Caco-2 (cell line): ENCODE data around the gene FAM177A1. TPM values are rescaled to one million over a fixed set of nuclear protein-coding genes. Genes with fewer than 3 reads are reported as not detected.

Experiments used
- BruUV-seq: library from RNA; stranded (reverse); fragments of 400-500 nt; replicated peaks from 2 replicates; lab custom pipeline; 2021; lab: Mats Ljungman, UMichigan
- CTCF ChIA-PET: fragments of 300-600 bp; sonication (Branson Sonifier 250); formaldehyde crosslinking; loops from one replicate; lab custom pipeline; 2022; ENCODE audit warnings: antibody characterized with exemption; lab: Charles Lee
- POLR2A ChIA-PET: fragments of 300-600 bp; sonication (Branson Sonifier 250); formaldehyde crosslinking; loops from one replicate; lab custom pipeline; 2022; ENCODE audit warnings: antibody characterized with exemption; lab: Charles Lee
- DNase-seq, 2 experiments: peaks; one replicate each; pipeline versions ENCODE4 v3.0.0 to v3.0.0-alpha.2; 2020 to 2022
- H3K27me3 ChIP-seq: replicated peaks from 2 replicates; pipeline ENCODE4 v1.6.0; 2011; ENCODE audit warnings: low read length; ENCODE audit not compliant: control insufficient read depth, insufficient read depth
- H3K36me3 ChIP-seq: 2 replicates; pipeline ENCODE4 v1.5.1; 2011; ENCODE audit warnings: low read length; ENCODE audit not compliant: control insufficient read depth, insufficient read depth
- H3K4me1 ChIP-seq: fragments of 250-450 bp; sonication (Bioruptor Pico); 2 replicates; pipeline ENCODE4 v1.5.1; 2020; ENCODE audit warnings: mild to moderate bottlenecking
- H3K4me3 ChIP-seq: 2 replicates; pipeline ENCODE4 v1.5.1; 2011; ENCODE audit warnings: low read depth, mild to moderate bottlenecking, control low read depth, low read length
- H3K9me3 ChIP-seq: fragments of 250-450 bp; sonication (Bioruptor Pico); 2 replicates; pipeline ENCODE4 v1.5.1; 2020; ENCODE audit warnings: mild to moderate bottlenecking, moderate library complexity
- H3K27ac Mint-ChIP-seq: one replicate; pipeline ENCODE4 v1.8.0; 2022; ENCODE audit warnings: mixed read lengths; ENCODE audit not compliant: unreplicated experiment
- H3K27me3 Mint-ChIP-seq: one replicate; pipeline ENCODE4 v1.8.0; 2022; ENCODE audit warnings: mixed read lengths; ENCODE audit not compliant: insufficient read depth, unreplicated experiment
- H3K36me3 Mint-ChIP-seq: one replicate; pipeline ENCODE4 v1.8.0; 2022; ENCODE audit warnings: mild to moderate bottlenecking, mixed read lengths; ENCODE audit not compliant: insufficient read depth, unreplicated experiment
- H3K4me1 Mint-ChIP-seq: one replicate; pipeline ENCODE4 v1.8.0; 2022; ENCODE audit warnings: low read depth, mixed read lengths; ENCODE audit not compliant: unreplicated experiment
- H3K4me3 Mint-ChIP-seq: one replicate; pipeline ENCODE4 v1.8.0; 2022; ENCODE audit warnings: mild to moderate bottlenecking, moderate library complexity, mixed read lengths; ENCODE audit not compliant: unreplicated experiment
- H3K9me3 Mint-ChIP-seq: one replicate; pipeline ENCODE4 v1.8.0; 2022; ENCODE audit warnings: mixed read lengths; ENCODE audit not compliant: unreplicated experiment
- CTCF ChIP-seq, 2 experiments: fragments of 200-600 bp in 1 of 2; IDR thresholded peaks; 1 replicate in 1 of 2; 2 replicates in 1 of 2; pipeline versions ENCODE4 v1.5.1 to v1.8.0; 2011 to 2022; ENCODE audit warnings: antibody characterized with exemption in 1 of 2, control low read depth in 1 of 2, inconsistent platforms in 1 of 2, low read depth in 1 of 2, low read length in 1 of 2, mild to moderate bottlenecking in 1 of 2, moderate library complexity in 1 of 2; ENCODE audit not compliant: insufficient read depth in 1 of 2, severe bottlenecking in 1 of 2, unreplicated experiment in 1 of 2
- intact Hi-C: fragments of 100-400 bp; cut with micrococcal nuclease; formaldehyde crosslinking; loops from one replicate; pipeline ENCODE4 v1.10.0; 2022; ENCODE audit not compliant: unreplicated experiment
- total RNA-seq: library from RNA; stranded (reverse); gene quantifications from 2 replicates; pipeline ENCODE4 v1.2.3, GENCODE V29; 2022

The FAM177A1 gene
- total RNA-seq, 1 experiment from 2014 or later: 73.6 TPM

- ChIA-PET CTCF (no interaction called here), POLR2A (interaction anchor here (0.5 to 2.1 kb wide), 10 partner anchors 39 to 1199 kb away, joined by 3 to 35 read pairs (median 8); partner anchors contain the start of genes FAM177A1, MBIP, NFKBIA and PSMA6)
- Mint-ChIP-seq H3K27ac (peak within 1 kb of the TSS; percentile 100), H3K9me3 (no peaks in the 10 kb centered on the region), H3K27me3 (no peaks in the 10 kb centered on the region), H3K4me1 (peaks cover 38% of the 10 kb centered on the region), H3K36me3 (peaks cover 58% of the 10 kb centered on the region), H3K4me3 (peak within 1 kb of the TSS; percentile 88)
- H3K36me3 ChIP-seq: no peaks in the 10 kb centered on the region
- H3K4me1 ChIP-seq: no peaks in the 10 kb centered on the region
- intact Hi-C loops: loop anchor here (1.0 to 10.0 kb wide), 5 partner anchors 9 to 283 kb away; partner anchors contain the start of genes FAM177A1, NFKBIA, PSMA6 and SRP54
- TF ChIP-seq CTCF (IDR thresholded peaks at IDR 0.05; ENCODE audit: insufficient read depth in 1 of 2, low read depth in 1 of 2, low read length in 1 of 2, severe bottlenecking in 1 of 2, unreplicated experiment in 1 of 2): no peak
- H3K27me3 ChIP-seq: no peaks in the 10 kb centered on the region
- no peaks in the 10 kb centered on the region for H3K9me3 ChIP-seq
- peak within 1 kb of the TSS; percentile 70 for H3K4me3 ChIP-seq
- DNase-seq: peak; percentile 95 to 97
- BruUV-seq: no TSS peak
Measured at GRCh38 chr14:35121887-35122695, 76.0 kb downstream of the FAM177A1 start, which contains the start of the genes PPP2R3C and PRORP. Gene PPP2R3C (minus strand): TSS chr14:35121990. CDS start chr14:35121959, 31 bp downstream. Gene PRORP (plus strand): TSS chr14:35122552. CDS start chr14:35123246, 694 bp downstream.

- no peak for DNase-seq
- Histone ChIP-seq H3K9me3 (no peaks in the 10 kb centered on the region), H3K4me1 (no peaks in the 10 kb centered on the region), H3K36me3 (no peaks in the 10 kb centered on the region), H3K27me3 (no peaks in the 10 kb centered on the region), H3K4me3 (peak overlapping the region; percentile 70)
- peaks cover 53% of the 10 kb centered on the region for H3K36me3 Mint-ChIP-seq
- peak overlapping the region; percentile 100 for H3K27ac Mint-ChIP-seq
- POLR2A ChIA-PET: interaction anchor here (0.7 to 2.1 kb wide), 5 partner anchors 45 to 282 kb away, joined by 4 to 35 read pairs (median 10); partner anchors contain the start of genes FAM177A1, NFKBIA, PSMA6 and SRP54
- TSS peak; percentile 46 for BruUV-seq
- intact Hi-C loops: loop anchor here (2.0 to 10.0 kb wide), 3 partner anchors 76 to 282 kb away; partner anchors contain the start of genes FAM177A1, NFKBIA and PSMA6
- H3K27me3 Mint-ChIP-seq: no peaks in the 10 kb centered on the region
- H3K9me3 Mint-ChIP-seq: no peaks in the 10 kb centered on the region
- peak overlapping the region; percentile 88 for H3K4me3 Mint-ChIP-seq
- peaks cover 38% of the 10 kb centered on the region for H3K4me1 Mint-ChIP-seq
- no peak for TF ChIP-seq CTCF (IDR thresholded peaks at IDR 0.05; ENCODE audit: insufficient read depth in 1 of 2, low read depth in 1 of 2, low read length in 1 of 2, severe bottlenecking in 1 of 2, unreplicated experiment in 1 of 2)
- CTCF ChIA-PET: no interaction called here
Measured at GRCh38 chr14:35122696-35123387, 76.8 kb downstream of the FAM177A1 start.

- CTCF ChIA-PET: no interaction called here
- Histone ChIP-seq H3K4me1 (no peaks in the 10 kb centered on the region), H3K27me3 (no peaks in the 10 kb centered on the region), H3K4me3 (peak overlapping the region; percentile 70), H3K9me3 (no peaks in the 10 kb centered on the region), H3K36me3 (no peaks in the 10 kb centered on the region)
- BruUV-seq: no TSS peak
- no peak for TF ChIP-seq CTCF (IDR thresholded peaks at IDR 0.05; ENCODE audit: insufficient read depth in 1 of 2, low read depth in 1 of 2, low read length in 1 of 2, severe bottlenecking in 1 of 2, unreplicated experiment in 1 of 2)
- POLR2A ChIA-PET: interaction anchor here (0.8 kb wide), 1 partner anchor 77 kb away, joined by 4 read pairs; the partner anchor contains the start of gene FAM177A1
- Mint-ChIP-seq H3K27ac (peak overlapping the region; percentile 100), H3K9me3 (no peaks in the 10 kb centered on the region), H3K36me3 (peaks cover 58% of the 10 kb centered on the region), H3K27me3 (no peaks in the 10 kb centered on the region), H3K4me1 (peaks cover 38% of the 10 kb centered on the region), H3K4me3 (peak overlapping the region; percentile 88)
- DNase-seq: no peak
- intact Hi-C loops: loop anchor here (2.0 to 10.0 kb wide), 3 partner anchors 77 to 281 kb away; partner anchors contain the start of genes FAM177A1, NFKBIA and PSMA6
Measured at GRCh38 chr14:35123388-35123703, 77.3 kb downstream of the FAM177A1 start.
